B cell (primary cell): ENCODE results near the gene MRPL28. TPM values are rescaled to one million over a fixed set of nuclear protein-coding genes. Genes with fewer than 3 reads are reported as not detected.

Experiments
- ATAC-seq: fragments of 200-7000 bp; cut with Tn5 transposase; one replicate; pipeline ENCODE4 v1.10.0; 2021; ENCODE audit warnings: low read depth, mild to moderate bottlenecking, moderate number of reproducible peaks, moderate library complexity
- CTCF ChIA-PET: fragments of 350-600 bp; sonication (Branson Sonifier 250); formaldehyde crosslinking; loops from one replicate; lab custom pipeline; 2021; ENCODE audit warnings: antibody characterized with exemption, inconsistent platforms; lab: Charles Lee
- POLR2A ChIA-PET: fragments of 350-600 bp; sonication (Branson Sonifier 250); formaldehyde crosslinking; loops from one replicate; lab custom pipeline; 2021; ENCODE audit warnings: antibody characterized with exemption; lab: Charles Lee
- DNase-seq: peaks from one replicate; pipeline ENCODE4 v3.0.0; 2013
- H2AFZ ChIP-seq: 2 replicates; pipeline ENCODE4 v1.6.1; 2012; ENCODE audit warnings: mild to moderate bottlenecking, low read depth, low read length; ENCODE audit not compliant: insufficient read depth, poor library complexity, severe bottlenecking
- H3K27ac ChIP-seq, 2 donors: 1 replicate in 1 of 2; 2 replicates in 1 of 2; pipeline ENCODE4 v1.5.1; 2012 to 2013; ENCODE audit warnings: low read length in 2 of 2, mild to moderate bottlenecking in 2 of 2, moderate library complexity in 1 of 2
- H3K27me3 ChIP-seq, 4 experiments: fragments of 200-600 bp in 1 of 4; sonication (generic) in 1 of 4; replicated peaks in 1 of 4; 1 replicate in 2 of 4; 2 replicates in 2 of 4; pipeline versions ENCODE4 v1.6.1 to v1.7.0; 2013 to 2016; ENCODE audit warnings: low read length in 3 of 4, mild to moderate bottlenecking in 2 of 4, mixed read lengths in 1 of 4, moderate library complexity in 1 of 4; ENCODE audit not compliant: insufficient read depth in 4 of 4, control insufficient read depth in 3 of 4; ENCODE audit errors: control extremely low read depth in 1 of 4
- H3K36me3 ChIP-seq, 2 experiments: replicated peaks in 1 of 2; 1 replicate in 1 of 2; 2 replicates in 1 of 2; pipeline versions ENCODE4 v1.6.1 to v1.7.1; 2013; ENCODE audit warnings: low read length in 1 of 2; ENCODE audit not compliant: insufficient read depth in 2 of 2, control insufficient read depth in 1 of 2; ENCODE audit errors: control extremely low read depth in 1 of 2, extremely low read depth in 1 of 2
- H3K4me1 ChIP-seq, 2 donors: fragments of 200-600 bp in 1 of 2; sonication (generic) in 1 of 2; 1 replicate in 1 of 2; 2 replicates in 1 of 2; pipeline versions ENCODE4 v1.5.1 to v1.6.1; 2013 to 2017; ENCODE audit warnings: low read length in 2 of 2; ENCODE audit not compliant: control insufficient read depth in 2 of 2, insufficient read depth in 2 of 2
- H3K4me2 ChIP-seq: replicated peaks from 2 replicates; pipeline ENCODE3; 2012; ENCODE audit warnings: mild to moderate bottlenecking, low read depth, low read length; ENCODE audit not compliant: poor library complexity, severe bottlenecking
- H3K4me3 ChIP-seq, 5 experiments: fragments of 200-600 bp in 1 of 5; sonication (generic) in 1 of 5; 1 replicate in 3 of 5; 2 replicates in 2 of 5; pipeline versions ENCODE4 v1.5.1 to v1.7.0; 2011 to 2016; ENCODE audit warnings: low read length in 4 of 5, mild to moderate bottlenecking in 4 of 5, low read depth in 2 of 5, control low read depth in 1 of 5, moderate library complexity in 1 of 5; ENCODE audit not compliant: insufficient read depth in 1 of 5; ENCODE audit errors: control extremely low read depth in 1 of 5, extremely low read depth in 1 of 5
- H3K79me2 ChIP-seq: fragments of 200-600 bp; sonication (generic); one replicate; pipeline ENCODE4 v1.6.0; 2016; ENCODE audit warnings: low read length; ENCODE audit not compliant: control insufficient read depth, insufficient read depth
- H3K9ac ChIP-seq: fragments of 200-600 bp; sonication (generic); 2 replicates; pipeline ENCODE4 v1.6.1; 2017; ENCODE audit warnings: mild to moderate bottlenecking, low read length, moderate library complexity
- H3K9me3 ChIP-seq, 3 donors: one replicate each; pipeline versions ENCODE4 v1.6.1 to v1.7.1; 2013; ENCODE audit warnings: low read length in 2 of 3; ENCODE audit not compliant: control insufficient read depth in 2 of 3, insufficient read depth in 1 of 3; ENCODE audit errors: control extremely low read depth in 1 of 3
- H4K20me1 ChIP-seq: 2 replicates; pipeline ENCODE4 v1.6.0; 2012; ENCODE audit warnings: mild to moderate bottlenecking, low read length; ENCODE audit not compliant: insufficient read depth, control insufficient read depth, poor library complexity, severe bottlenecking
- H3K27ac Mint-ChIP-seq: one replicate; pipeline ENCODE4 v1.8.0; 2021; ENCODE audit warnings: mixed read lengths
- H3K27me3 Mint-ChIP-seq: one replicate; pipeline ENCODE4 v1.8.0; 2021; ENCODE audit warnings: mixed read lengths
- H3K4me1 Mint-ChIP-seq: one replicate; pipeline ENCODE4 v1.8.0; 2021; ENCODE audit warnings: mixed read lengths
- H3K4me3 Mint-ChIP-seq: one replicate; pipeline ENCODE4 v1.8.0; 2021; ENCODE audit warnings: mixed read lengths
- H3K9me3 Mint-ChIP-seq: one replicate; pipeline ENCODE4 v1.8.0; 2022; ENCODE audit warnings: mixed read lengths; ENCODE audit not compliant: insufficient read depth
- CTCF ChIP-seq: fragments of 200-600 bp; IDR thresholded peaks from one replicate; pipeline ENCODE4 v1.8.0; 2022; ENCODE audit warnings: antibody characterized with exemption, mild to moderate bottlenecking
- EZH2 ChIP-seq: IDR thresholded peaks from 2 replicates; pipeline ENCODE4 v1.6.1; 2012; ENCODE audit warnings: borderline replicate concordance, low read depth, mild to moderate bottlenecking, moderate library complexity, low read length; ENCODE audit not compliant: insufficient read depth, poor library complexity, severe bottlenecking
- WGBS: methylation state at CpG from one replicate; pipeline ENCODE4 v1.1.5; 2013; ENCODE audit warnings: missing lambda C conversion rate; ENCODE audit not compliant: insufficient coverage; 5-methylcytosine and 5-hydroxymethylcytosine counted together
- intact Hi-C: fragments of 100-400 bp; cut with micrococcal nuclease; formaldehyde crosslinking; loops from one replicate; pipeline ENCODE4 v1.10.0; 2022
- polyA plus RNA-seq: library from polyadenylated mRNA; depleted of rRNA; stranded (reverse); fragments of >200 nt; gene quantifications from 2 replicates; pipeline ENCODE4 v1.2.3, GENCODE V29; 2012
- total RNA-seq, 2 donors: library from RNA; stranded (reverse); fragments of 120-200 nt in 1 of 2; gene quantifications; 1 replicate in 1 of 2; 2 replicates in 1 of 2; pipeline versions ENCODE4 v1.2.3 to v1.2.4, GENCODE V29; 2013 to 2022

Gene MRPL28
- total and polyA plus RNA-seq, 2 donors (not counting 1 experiment from before 2014, with no cell fraction given): 44.3 to 67.7 TPM

- H3K27ac ChIP-seq: no peak overlapping the region
- ATAC-seq (peak; percentile 89), DNase-seq (peak; percentile 80)
- H3K36me3 ChIP-seq: peaks cover 0 to 4% of the 10 kb centered on the region in 2 experiments
- no peak overlapping the region for H3K9ac ChIP-seq
- no peaks in the 10 kb centered on the region for H4K20me1 ChIP-seq
- peaks cover 0 to 8% of the 10 kb centered on the region in 2 donors for H3K4me1 ChIP-seq
- TF ChIP-seq CTCF: peak; percentile 75
- TF ChIP-seq EZH2: no peak
- Mint-ChIP-seq H3K4me1 (peaks cover 4% of the 10 kb centered on the region), H3K27ac (peak overlapping the region; percentile 13), H3K27me3 (peaks cover 5% of the 10 kb centered on the region), H3K9me3 (no peaks in the 10 kb centered on the region), H3K4me3 (no peak overlapping the region)
- POLR2A ChIA-PET: interaction anchor here (0.5 to 0.8 kb wide), 3 partner anchors 9 to 288 kb away, joined by 3 to 9 read pairs (median 3); no protein-coding TSS in a partner anchor
- H3K79me2 ChIP-seq: no peaks in the 10 kb centered on the region
- peaks cover 0 to 10% (median 0%) of the 10 kb centered on the region in 4 experiments for H3K27me3 ChIP-seq
- CTCF ChIA-PET: interaction anchor here (0.6 to 3.6 kb wide), 13 partner anchors 10 to 321 kb away, joined by 3 to 63 read pairs (median 4); partner anchors contain the start of genes FAM234A and LUC7L
- intact Hi-C loops: loop anchor here (1.0 kb wide), 3 partner anchors 245 to 297 kb away; no protein-coding TSS in a partner anchor
- peak overlapping the region; percentile 51 for H3K4me2 ChIP-seq
- H3K9me3 ChIP-seq: no peaks in the 10 kb centered on the region
- H3K4me3 ChIP-seq: no peak overlapping the region
- WGBS: 32% methylated on average over 28 of the region's 30 CpGs
- peak overlapping the region; percentile 34 for H2AFZ ChIP-seq
Measured at GRCh38 chr16:361872-362701, 8.3 kb downstream of the MRPL28 start.
